NT2/D1 (cell line): ENCODE results near the gene SIK1.

ENCODE experiments used
- YY1 ChIP-seq: IDR thresholded peaks from 2 replicates; pipeline ENCODE4 v1.6.1; 2011; ENCODE audit not compliant: insufficient read length, insufficient read depth
- ZNF274 ChIP-seq: IDR thresholded peaks from 2 replicates; pipeline ENCODE4 v1.6.1; 2011; ENCODE audit warnings: mild to moderate bottlenecking, low read depth, low read length

DNA sequence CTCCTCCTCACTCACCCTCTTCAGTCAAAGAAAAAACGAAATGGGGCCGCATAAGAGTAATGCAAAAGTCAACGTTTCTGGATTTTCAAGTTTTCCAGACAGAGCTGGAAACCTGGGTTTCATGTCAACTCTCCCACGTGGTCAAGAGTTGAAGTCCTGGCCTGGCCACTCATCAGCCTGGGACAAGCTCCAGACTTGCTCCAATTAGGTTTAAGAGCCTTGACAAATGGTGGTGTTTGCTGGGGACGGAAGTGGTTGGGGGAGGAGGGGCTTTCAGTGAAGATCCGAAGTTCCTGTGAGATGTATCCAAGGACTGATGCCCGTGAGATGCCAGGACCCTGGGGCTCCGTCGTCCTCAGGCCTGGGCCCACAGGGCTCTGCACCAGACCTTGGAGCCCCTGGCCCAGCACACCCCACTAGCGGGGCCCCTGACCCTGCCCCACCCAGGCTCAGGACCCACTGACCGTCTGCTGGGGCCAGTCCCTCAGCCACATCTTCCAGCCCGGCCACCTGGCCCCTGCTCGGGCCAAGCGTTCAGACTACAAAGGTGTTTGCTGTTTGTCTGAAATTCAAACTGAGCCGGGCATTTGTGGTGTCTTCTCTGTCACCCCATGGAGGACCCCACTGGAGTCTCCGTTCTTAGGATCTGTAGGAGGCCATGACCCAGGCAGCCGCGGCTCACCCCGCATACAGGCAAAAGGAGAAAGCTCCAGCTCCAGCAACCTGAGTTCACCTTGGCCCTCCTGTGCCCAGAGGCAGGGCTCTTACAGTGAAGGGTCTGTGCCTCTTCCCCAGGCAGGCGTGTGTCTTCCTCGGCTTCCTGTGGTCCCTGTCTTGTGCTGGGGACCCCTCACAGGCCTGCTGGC lies 53.3 kb downstream of the SIK1 start:
- TF ChIP-seq YY1 (no peak), ZNF274 (no peak)
